HL-60 (cell line): ENCODE data around the gene GMDS.

Experiments
- DNase-seq, 2 experiments: peaks; one replicate each; pipeline ENCODE4 v3.0.0-alpha.2; 2010 to 2020; ENCODE audit warnings: low read depth in 1 of 2, low spot score in 1 of 2
- H3K27ac ChIP-seq: fragments of 250-450 bp; sonication (Bioruptor Pico); replicated peaks from 2 replicates; pipeline ENCODE4 v1.5.1; 2020; ENCODE audit warnings: mild to moderate bottlenecking, moderate library complexity
- H3K27me3 ChIP-seq: fragments of 250-450 bp; sonication (Bioruptor Pico); 2 replicates; pipeline ENCODE4 v1.5.1; 2021; ENCODE audit warnings: mild to moderate bottlenecking, moderate library complexity; ENCODE audit not compliant: insufficient read depth, poor library complexity, severe bottlenecking
- H3K4me3 ChIP-seq: replicated peaks from 2 replicates; pipeline ENCODE4 v1.5.1; 2011; ENCODE audit warnings: mild to moderate bottlenecking, control low read depth, low read length; ENCODE audit not compliant: insufficient read depth
- GABPA ChIP-seq: IDR thresholded peaks from 2 replicates; pipeline ENCODE4 v1.6.1; 2012; ENCODE audit warnings: low read depth
- POLR2AphosphoS5 ChIP-seq: IDR thresholded peaks from 2 replicates; pipeline ENCODE4 v1.6.1; 2012; ENCODE audit warnings: low read depth
- SPI1 ChIP-seq: IDR thresholded peaks from 2 replicates; pipeline ENCODE4 v1.6.1; 2012; ENCODE audit warnings: low read depth, mild to moderate bottlenecking, borderline replicate concordance
- TF ChIP-seq, protein P1 (sequence below): IDR thresholded peaks from one replicate; pipeline ENCODE4 v1.5.1; 2011; ENCODE audit warnings: low read length, control low read depth, inconsistent platforms; ENCODE audit not compliant: insufficient read depth
- TF ChIP-seq, protein P2 (sequence below): IDR thresholded peaks from 2 replicates; pipeline ENCODE4 v1.6.1; 2012; ENCODE audit warnings: low read depth; ENCODE audit not compliant: insufficient replicate concordance

Gene GMDS

DNA sequence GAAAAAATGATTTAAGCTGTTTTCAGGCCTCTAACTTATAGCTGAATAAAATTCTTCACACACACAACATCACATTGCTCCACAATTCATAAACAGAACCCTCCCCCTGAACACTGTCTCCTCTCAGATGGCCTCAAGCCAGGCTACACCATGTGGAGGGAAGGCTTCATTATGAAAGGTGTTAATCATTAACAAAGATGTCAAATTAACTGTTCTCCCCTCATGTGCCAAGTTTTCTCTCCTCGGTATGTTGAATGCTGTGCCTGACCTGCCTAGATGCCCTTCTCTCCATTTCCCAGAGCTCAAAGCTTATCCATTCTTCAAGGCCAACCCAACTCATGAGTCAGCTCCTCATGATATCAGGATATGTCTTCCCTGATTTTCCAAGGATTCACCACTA is 210.4 kb downstream of the GMDS start:
- DNase-seq: no peak
- no peak overlapping the region for H3K27ac ChIP-seq
- H3K27me3 ChIP-seq: no peaks in the 10 kb centered on the region
- H3K4me3 ChIP-seq: no peak overlapping the region
- TF ChIP-seq, protein P1, sequence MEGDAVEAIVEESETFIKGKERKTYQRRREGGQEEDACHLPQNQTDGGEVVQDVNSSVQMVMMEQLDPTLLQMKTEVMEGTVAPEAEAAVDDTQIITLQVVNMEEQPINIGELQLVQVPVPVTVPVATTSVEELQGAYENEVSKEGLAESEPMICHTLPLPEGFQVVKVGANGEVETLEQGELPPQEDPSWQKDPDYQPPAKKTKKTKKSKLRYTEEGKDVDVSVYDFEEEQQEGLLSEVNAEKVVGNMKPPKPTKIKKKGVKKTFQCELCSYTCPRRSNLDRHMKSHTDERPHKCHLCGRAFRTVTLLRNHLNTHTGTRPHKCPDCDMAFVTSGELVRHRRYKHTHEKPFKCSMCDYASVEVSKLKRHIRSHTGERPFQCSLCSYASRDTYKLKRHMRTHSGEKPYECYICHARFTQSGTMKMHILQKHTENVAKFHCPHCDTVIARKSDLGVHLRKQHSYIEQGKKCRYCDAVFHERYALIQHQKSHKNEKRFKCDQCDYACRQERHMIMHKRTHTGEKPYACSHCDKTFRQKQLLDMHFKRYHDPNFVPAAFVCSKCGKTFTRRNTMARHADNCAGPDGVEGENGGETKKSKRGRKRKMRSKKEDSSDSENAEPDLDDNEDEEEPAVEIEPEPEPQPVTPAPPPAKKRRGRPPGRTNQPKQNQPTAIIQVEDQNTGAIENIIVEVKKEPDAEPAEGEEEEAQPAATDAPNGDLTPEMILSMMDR: no peak
- TF ChIP-seq POLR2AphosphoS5 (no peak), GABPA (no peak), SPI1 (no peak)
- TF ChIP-seq, protein P2, sequence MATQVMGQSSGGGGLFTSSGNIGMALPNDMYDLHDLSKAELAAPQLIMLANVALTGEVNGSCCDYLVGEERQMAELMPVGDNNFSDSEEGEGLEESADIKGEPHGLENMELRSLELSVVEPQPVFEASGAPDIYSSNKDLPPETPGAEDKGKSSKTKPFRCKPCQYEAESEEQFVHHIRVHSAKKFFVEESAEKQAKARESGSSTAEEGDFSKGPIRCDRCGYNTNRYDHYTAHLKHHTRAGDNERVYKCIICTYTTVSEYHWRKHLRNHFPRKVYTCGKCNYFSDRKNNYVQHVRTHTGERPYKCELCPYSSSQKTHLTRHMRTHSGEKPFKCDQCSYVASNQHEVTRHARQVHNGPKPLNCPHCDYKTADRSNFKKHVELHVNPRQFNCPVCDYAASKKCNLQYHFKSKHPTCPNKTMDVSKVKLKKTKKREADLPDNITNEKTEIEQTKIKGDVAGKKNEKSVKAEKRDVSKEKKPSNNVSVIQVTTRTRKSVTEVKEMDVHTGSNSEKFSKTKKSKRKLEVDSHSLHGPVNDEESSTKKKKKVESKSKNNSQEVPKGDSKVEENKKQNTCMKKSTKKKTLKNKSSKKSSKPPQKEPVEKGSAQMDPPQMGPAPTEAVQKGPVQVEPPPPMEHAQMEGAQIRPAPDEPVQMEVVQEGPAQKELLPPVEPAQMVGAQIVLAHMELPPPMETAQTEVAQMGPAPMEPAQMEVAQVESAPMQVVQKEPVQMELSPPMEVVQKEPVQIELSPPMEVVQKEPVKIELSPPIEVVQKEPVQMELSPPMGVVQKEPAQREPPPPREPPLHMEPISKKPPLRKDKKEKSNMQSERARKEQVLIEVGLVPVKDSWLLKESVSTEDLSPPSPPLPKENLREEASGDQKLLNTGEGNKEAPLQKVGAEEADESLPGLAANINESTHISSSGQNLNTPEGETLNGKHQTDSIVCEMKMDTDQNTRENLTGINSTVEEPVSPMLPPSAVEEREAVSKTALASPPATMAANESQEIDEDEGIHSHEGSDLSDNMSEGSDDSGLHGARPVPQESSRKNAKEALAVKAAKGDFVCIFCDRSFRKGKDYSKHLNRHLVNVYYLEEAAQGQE: no peak

DNA sequence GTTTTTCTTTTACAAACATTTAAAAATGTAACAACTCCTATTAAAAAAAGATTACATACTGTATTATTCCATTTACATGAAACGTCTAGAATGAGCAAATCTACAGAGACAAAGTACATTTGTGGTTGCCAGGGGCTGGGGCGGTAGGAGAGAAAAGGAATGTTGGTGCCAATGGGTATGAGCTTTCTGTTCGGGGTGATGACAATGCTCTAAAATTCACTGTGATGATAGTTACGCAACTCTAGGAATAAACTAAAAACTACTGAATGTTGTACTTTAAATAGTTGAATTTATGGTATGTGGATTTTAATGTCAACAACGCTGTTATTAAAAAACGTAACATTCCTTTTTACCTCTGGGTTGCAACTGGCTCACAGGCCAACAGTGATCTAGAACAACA is 211.1 kb downstream of the GMDS start:
- H3K27me3 ChIP-seq: no peaks in the 10 kb centered on the region
- no peak overlapping the region for H3K27ac ChIP-seq
- no peak for DNase-seq
- TF ChIP-seq, protein P1: no peak
- no peak overlapping the region for H3K4me3 ChIP-seq

DNA sequence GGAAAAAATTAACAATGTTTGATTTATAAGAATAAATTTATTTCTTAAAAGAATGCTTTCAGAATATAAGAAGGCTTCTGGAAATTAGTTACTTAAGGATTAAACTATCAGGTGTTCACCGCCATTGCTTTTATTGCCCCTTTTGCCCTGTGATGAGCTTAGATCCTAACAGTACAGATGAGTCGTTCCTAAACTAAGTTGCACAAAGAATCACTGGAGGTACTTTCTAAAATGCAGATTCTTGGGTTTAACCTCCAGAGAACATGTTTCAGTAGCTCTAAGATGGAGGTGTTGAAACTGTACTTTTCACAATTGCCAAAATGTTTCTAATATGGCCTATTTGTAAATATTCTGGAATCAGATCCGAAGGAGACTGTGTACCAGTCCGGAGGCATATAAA is 211.9 kb downstream of the GMDS start:
- TF ChIP-seq GABPA (no peak), SPI1 (no peak), POLR2AphosphoS5 (no peak)
- Histone ChIP-seq H3K27me3 (no peaks in the 10 kb centered on the region), H3K4me3 (no peak overlapping the region), H3K27ac (no peak overlapping the region)
- DNase-seq: no peak

DNA sequence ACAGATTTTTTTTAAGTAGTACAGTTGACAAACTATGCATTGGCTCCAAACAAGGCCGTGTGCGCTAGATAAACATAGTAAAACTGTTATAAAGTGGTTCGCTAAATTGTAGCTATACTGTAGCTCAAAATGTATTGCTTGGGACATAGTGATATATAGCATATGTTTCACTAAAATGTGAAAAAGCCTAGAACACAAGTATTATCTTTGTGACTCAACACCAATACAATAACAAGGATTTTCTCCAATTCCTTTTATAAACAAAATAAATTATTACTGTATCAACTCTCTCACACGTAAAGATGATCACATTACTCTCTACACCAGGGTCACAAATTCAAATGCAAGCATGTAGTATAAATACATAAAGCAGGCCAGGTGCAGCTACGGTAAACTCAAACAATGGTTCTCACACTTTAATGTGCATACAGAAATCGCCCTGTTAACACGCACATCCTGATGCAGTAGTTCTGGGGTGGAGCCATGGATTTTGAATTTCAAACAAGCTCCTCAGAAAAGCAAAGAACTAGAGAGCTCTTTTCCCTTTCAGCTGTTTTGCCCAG is 214.6 kb downstream of the GMDS start:
- no peak for DNase-seq

More for the DNA sequence above, 214.6 kb downstream of the GMDS start:
- Histone ChIP-seq H3K27me3 (no peaks in the 10 kb centered on the region), H3K27ac (no peak overlapping the region), H3K4me3 (no peak overlapping the region)
- TF ChIP-seq, protein P2: no peak
- TF ChIP-seq, protein P1: no peak
- TF ChIP-seq POLR2AphosphoS5: no peak
